ENCODE data around the gene ARHGAP45.

- TF ChIP-seq POLR2AphosphoS5 (IDR thresholded peaks at IDR 0.05; ENCODE audit: borderline replicate concordance, low read depth, low read length) = no peak
- no peak for TF ChIP-seq EZH2 (IDR thresholded peaks at IDR 0.05)
Measured at GRCh38 chr19:1076046-1076386, 9.0 kb downstream of the ARHGAP45 start.
